GM21360 (cell line): ENCODE results near the gene RIMKLA.
A peak's percentile ranks its signal among the peaks of the same experiment; 100 is the strongest.

Experiments
- ATAC-seq: cut with Tn5 transposase; IDR thresholded peaks from one replicate; pipeline ENCODE4 v1.9.1; 2021; ENCODE audit warnings: mild to moderate bottlenecking, moderate library complexity; ENCODE audit not compliant: unreplicated experiment

The RIMKLA gene, protein sequence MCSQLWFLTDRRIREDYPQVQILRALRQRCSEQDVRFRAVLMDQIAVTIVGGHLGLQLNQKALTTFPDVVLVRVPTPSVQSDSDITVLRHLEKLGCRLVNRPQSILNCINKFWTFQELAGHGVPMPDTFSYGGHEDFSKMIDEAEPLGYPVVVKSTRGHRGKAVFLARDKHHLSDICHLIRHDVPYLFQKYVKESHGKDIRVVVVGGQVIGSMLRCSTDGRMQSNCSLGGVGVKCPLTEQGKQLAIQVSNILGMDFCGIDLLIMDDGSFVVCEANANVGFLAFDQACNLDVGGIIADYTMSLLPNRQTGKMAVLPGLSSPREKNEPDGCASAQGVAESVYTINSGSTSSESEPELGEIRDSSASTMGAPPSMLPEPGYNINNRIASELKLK

DNA sequence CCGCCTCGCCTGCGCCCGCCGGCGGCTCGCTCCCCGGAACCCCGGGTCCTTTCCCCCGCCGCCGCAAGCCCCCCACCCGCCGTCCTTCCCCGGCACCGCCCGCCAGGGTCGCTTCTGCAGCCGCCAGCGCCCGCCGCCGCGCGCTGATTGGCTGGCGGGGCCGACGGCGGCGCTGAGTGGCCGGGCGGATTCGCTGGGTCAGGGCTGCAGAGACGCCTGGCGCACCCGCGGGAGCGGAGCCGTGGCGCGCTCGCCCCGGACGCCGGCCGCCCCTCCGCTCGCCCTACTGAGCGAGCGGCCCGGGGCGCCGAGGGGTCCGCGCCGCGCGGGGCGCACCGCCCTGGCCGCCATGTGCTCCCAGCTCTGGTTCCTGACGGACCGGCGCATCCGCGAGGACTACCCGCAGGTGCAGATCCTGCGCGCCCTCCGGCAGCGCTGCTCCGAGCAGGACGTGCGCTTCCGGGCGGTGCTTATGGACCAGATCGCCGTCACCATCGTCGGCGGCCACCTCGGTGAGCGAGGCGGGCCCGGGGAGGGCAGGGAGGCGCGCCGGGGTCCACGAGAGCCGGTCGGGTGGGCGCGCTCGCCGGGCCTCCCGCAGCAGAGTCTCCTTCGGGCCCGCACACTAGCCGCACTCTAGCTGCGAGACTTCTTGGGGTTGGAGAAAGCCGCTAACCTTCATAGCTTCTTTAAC is at the start of gene RIMKLA:
Gene RIMKLA (plus strand): TSS at position 207 of the 694 bp plus-strand sequence. CDS start 143 bp downstream, at position 350.
- ATAC-seq: peak; percentile 87

DNA sequence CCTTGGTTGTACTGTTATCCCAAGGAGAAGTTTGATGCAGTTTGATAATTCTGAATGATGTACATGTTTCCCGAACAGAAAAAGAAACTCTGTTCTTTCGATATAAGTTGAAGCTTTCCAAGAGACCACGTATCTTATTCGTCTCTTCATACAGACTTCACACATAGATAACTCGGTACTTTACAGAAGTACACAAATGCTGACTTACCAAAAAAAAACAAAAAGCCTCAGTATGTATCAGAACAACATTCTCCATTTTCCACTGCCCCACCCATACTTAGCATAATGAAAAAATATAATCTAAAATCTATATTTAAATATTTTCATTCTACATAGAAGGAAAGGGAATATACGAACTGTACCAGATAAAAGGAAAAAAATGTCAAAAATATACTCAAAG is 47.7 kb upstream of the RIMKLA start:
- no peak for ATAC-seq

DNA sequence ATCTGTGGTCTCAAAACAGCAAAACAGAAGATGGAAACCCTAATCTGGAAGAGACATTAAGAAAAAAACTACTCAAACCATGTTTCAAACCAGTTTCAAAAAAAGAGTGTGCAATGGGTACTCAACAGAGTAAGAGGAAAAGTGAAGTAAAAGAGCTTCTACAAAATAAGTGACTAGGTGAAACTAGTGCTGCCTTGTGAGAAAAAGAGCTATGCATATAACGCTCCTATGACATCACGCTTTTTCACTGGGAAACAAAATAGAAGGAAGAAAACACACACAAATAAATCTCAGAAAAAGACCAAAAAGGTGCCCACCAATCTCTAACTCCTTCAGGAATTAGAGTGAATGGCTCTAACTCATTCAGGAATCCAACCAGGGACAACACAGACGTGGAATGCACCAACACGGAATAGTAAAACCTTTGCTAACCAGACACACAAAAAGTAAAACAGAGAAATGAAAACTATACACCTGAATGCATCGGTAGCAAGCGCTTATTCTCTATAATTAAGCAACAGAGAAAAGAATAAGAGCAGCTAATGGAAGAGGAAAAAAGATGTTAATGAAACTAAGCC is 46.8 kb upstream of the RIMKLA start:
- ATAC-seq: peak; percentile 7

DNA sequence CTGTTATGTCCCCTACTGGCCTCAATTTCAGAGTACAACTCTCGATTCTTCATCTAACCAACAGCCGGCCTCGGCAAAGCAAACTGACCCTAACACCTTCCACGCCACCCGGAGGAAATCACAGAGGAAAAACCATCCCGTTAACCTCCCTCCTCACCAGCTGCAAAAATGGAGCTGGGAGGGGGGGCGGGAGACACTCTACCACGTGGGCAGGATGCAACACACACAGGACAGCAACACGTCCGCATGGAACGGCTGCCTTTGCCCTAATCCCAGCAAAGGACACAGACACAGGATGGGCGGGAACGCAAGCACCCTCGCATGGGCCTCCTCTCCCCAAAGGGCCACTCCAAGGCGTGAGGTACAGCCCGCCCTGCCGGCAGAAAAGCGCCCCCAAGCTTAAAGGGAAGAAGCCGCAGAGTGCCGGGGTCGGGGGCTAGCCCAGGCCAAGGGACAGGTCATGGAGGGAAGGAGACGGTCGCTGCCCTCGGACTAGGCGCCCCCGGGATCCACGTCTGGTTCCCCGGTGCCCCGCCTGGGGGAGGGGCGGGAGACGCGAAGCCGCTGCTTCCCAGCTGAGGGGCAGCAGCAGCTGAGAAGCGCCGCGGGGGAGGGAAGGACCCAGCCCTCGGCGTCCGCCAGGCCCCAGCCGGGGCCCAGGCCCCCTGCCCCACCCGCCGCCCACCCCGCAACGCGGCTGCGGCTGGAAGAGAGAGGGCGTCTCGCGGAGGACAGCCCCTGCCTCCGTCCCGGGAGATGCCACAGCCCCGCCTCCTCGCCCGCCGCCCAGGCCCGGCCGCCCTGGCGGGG is 46.1 kb upstream of the RIMKLA start:
- ATAC-seq: peak; percentile 51

DNA sequence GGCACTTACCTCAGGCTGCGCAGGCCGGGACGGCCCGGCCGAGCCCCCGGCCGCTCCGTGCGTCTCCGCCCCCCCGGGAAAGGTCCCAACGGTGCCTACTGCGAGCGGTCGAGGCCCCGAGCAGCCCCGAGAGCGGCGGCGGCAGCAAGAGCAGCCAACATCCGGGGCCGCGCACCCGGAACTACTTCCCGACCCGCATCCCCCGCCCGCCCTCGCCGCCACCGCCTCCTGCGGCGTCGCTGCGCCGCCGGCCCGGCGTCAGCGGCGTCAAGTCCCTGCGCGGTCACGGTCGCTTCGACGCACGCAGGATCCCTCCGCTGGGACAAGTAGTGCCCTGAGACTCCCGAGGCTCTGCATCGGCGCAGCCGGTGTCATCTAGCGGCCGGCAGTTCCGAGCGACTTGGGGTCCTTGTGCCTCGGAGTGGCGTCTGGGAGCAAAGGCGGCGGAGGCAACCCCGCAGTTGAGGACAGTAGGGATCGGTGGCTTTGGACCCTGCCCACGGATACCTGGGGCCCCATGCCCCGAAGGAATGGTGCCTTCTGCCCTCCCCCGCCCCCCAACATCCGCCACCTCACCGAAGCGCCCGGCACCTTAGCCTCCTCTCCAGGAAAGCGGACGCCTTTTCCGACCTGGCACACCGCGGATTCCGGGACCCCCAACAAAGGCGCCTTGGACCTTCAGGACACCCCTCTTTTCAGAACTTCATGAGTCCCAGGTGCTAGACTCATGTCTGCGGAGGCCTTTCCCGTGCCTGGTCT is 45.4 kb upstream of the RIMKLA start, which contains the start of gene FOXJ3:
Gene FOXJ3 (minus strand): TSS at position 186 of the 759 bp plus-strand sequence. CDS start 24,142 bp downstream, outside the sequence.
- ATAC-seq: peak; percentile 72

DNA sequence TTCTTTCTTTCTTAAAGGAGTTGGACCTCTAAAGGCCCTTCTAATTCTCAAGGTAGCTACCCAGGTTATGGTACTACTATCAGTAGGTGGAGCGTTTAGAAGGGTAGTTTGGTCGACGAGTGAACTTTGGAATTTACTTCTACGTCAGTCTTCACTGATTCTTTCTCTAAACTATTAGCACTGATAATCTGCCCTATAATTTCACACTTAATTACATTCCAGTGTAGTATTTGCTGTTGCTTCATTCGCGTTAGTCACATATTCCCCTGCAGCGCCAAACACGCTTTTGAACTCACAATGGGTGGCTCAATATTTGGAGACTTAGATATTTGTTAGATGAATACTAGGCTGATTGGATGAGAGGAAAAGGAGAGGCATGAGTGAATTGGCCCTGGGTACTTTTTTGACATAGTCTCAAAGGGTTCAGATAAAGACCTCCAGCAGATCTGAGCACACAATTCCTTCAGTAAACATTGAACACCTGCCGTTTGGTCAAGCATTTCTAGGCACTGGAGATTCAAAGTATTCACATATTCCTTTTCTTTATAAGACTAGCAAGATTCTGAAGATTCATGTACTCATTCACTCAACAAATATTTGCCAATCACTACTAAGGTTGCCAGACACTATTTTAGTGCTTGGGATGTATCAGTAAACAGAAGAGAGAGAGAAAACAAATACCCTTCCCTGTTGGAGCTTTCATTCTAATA is 44.6 kb upstream of the RIMKLA start:
- ATAC-seq: no peak

DNA sequence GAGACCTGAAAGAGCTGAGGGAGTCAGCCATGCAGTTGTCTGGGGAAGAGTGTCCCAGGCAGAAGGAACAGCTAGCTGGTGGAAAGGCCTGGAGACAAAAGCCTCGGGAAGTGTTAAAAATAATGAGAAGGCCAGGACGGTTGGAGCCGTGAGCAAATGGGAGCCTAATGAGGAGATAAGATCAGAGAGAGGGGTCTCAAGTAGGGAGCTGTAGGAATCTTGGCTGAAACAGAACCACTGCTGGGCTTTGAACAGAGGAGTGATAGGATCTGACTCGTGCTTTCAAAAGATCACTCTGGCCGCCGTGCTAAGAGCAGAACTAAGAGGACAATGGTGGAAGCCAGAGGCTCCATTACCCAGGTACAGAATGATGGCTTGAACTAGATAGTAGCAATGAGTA is 43.6 kb upstream of the RIMKLA start:
- ATAC-seq: no peak

DNA sequence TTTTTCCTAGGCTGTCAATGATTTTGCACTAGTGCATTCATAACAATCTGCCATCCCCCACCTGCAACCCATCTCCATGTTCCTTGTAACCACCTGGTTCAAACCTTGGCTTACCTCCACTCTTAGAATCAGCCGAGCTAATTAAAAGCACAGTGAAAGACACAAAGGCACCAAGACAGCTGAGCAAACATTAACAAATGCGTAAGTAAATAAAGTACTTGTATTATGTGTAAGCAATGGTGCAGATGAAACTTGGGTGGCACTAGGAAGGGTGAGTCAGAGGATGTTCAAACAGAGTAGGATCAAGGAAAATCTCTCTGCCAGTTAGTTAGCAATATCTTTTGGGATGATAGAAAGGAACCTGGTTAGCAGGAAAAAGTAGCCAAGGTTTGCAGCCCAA is 40.5 kb upstream of the RIMKLA start:
- ATAC-seq: no peak

DNA sequence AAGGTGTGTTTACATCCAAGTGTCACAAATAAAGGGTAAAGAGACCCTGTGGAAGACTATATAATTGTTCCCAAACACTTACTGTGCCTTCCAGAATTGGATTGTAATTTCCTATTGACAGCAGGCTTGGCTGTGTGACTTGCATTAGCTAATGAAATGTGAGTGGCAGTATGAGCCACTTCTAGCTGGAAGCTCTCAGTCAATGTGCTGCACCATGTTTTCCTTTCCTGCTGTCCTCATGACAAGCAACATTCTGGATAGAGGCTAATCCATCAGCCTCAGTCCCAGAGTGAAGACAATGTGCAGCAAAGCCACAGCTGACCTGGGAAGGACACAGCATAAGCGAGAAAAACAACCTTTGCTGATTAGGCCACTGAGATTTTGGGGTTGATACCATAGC is 39.7 kb upstream of the RIMKLA start:
- no peak for ATAC-seq

DNA sequence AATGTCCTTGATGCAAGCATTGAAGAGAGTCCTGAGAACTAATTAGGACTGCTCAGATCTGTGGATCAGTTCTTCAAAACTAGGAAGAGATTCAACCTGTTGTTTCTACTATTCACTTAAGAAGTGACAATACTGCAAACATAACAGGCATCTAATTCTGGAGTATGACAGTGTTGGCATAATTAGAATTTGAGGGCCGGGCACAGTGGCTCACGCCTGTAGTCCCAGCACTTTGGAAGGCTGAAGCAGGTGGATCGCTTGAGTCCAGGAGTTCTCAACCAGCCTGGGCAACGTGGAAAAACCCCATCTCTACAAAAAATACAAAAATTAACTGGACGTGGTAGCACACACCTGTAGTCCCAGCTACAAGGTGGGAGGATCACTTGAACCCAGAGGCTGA is 37.5 kb upstream of the RIMKLA start:
- no peak for ATAC-seq

DNA sequence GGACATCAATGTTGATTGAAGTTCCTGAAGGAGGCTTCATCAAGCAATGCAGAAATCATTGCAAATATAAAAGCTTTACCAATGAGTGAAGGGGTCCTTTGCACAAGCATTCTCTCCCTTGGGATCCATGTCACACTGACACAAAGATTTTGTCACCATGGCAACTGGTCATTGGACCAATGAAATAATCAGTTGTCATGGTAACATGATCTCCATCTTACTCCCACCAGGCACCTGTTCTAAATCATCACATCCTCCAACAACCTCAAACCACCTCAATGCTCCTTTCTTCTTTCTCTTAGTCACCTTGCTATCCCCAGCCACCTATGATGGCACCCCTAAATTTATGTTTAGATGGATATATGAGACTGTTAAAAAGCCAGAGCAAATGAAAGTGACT is 32.1 kb upstream of the RIMKLA start:
- no peak for ATAC-seq

DNA sequence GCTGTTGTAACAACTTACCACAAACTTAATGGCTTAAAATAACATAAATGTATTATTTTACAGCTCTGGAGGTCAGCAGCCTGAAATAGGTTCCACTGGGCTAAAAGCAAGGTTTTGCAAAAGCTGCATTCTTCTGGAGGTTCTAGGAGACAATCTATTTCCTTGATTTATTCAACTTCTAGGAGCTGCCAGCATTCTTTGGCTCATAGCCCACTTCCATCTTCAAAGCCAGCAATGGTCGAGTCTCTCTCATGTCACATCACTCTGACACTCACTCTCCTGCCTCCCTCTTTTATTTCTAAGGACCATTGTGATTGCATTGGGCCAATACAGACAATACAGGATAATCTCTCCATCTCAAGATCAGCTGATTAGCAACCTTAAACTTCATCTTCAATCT is 30.5 kb upstream of the RIMKLA start:
- no peak for ATAC-seq

DNA sequence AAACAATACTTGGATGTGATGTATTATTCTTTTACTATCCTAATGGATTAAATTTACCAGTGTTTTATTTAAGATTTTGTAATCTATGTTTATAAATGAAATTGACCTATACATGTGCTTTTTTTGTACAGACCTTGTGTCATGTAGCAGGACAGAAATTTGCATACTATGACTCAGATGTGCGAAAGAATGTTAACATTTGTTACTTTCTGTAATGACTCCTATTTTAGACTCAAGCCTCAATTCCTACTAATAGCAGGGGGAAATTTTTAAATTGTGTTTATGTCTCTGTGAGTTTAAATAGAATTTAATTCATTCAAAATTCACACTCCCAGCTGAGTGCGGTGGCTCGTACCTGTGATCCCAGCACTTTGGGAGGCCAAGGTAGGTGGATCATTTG is 21.8 kb upstream of the RIMKLA start:
- peak; percentile 60 for ATAC-seq

DNA sequence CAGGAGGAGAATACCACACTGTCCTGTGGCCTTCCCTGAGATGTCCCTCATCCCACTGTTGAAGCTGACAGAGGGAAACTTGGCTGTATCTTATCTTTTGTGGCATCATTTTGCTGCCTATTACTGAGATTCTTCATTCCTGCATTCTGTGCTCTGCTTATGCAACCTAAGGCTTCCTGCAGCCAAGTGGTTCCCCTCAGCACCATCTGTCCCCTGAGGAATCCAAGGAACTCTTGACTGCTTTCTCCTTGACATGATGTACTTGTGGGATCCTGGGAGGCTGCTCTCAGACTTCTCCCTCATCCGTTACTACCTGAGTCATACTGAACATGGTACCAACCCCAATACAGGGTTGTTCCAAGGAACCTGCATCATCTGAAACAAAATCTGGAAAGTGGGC is 21.1 kb upstream of the RIMKLA start:
- ATAC-seq: no peak

DNA sequence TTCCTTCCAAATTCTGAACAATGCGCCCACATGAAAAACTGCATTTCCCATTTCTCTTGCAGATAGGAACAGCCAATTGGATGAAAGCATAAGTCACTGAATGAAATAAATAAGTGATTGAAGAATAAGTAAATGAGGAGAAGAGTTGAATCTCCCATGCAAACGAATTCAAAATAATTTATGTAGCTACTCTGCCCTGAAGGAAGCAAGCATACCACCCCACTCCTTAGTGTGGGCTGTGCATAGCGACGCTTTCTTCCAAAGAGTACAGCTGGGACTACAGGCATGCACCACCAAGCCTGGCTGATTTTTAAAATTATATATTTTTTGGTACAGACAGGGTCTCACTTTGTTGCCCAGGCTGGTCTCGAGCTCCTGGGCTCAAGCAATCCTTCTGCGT is 16.5 kb upstream of the RIMKLA start:
- no peak for ATAC-seq

DNA sequence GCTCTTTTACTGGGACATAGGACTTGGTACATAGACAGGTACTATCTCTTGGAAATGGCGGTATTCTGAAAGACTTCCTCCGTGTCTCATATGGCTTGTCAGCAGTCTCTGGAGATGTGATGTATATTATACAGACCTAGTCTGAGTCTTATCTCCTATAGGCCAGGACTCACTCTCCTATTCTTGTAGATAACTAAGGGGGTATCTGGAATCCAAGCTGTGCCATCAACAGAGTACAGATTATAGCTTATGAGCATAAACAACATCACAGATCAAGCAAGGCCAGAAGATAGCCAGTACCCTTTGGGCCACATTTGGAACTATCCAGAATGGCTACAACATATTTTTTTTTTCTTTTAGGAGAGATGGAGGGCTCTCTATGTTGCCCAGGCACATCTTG is 16.1 kb upstream of the RIMKLA start:
- no peak for ATAC-seq

DNA sequence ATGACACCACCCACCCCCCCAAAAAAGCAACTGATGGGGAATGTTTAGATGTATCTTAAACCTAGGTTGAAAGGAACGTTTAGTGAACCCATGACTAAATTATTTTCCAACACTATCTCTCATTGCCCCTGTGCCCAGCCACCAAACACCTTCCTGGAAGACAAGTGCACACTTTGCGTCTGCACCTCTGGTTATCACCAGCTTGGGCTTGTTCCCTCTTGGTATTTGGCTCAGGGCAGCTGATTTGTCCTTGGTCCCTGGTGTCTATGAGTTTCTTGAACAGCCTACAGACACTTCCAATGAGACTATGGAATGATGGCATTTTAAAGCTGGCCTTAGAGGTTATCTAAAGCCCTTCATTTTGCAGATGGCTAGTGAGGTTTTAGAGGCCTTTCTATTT is 15.5 kb upstream of the RIMKLA start:
- ATAC-seq: no peak

DNA sequence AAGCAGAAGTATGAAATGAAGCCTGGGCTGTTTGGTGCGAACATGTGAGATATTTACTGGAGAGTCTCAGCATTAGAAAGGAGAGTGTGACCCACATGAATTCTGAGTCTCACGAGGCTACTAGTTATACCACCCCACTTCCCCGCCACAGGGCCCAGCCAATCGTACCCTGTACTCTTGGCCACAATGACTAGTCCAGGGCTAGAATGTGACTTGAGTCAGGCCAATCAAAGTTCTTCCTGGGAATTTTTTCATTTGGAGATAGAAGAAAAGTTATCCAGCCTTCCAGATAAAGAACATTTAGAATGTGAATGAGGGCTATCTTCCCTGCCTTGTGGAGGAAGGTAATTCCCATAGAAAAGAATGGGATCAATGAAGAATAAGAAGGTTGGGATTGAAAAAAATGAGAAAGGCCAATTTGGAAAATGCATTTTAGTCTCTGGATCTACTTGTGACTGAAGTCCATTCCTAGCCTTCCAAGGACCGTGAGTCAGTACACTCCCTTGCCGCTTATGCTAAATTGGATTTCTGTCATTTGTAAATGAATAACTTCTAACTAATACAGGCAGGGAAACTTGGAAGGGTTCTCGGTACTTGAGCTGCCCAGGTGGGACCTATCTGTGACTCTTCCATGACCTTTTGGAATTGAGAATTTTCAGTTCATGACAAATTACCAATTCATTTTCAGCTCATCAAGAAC is 12.3 kb upstream of the RIMKLA start:
- no peak for ATAC-seq

DNA sequence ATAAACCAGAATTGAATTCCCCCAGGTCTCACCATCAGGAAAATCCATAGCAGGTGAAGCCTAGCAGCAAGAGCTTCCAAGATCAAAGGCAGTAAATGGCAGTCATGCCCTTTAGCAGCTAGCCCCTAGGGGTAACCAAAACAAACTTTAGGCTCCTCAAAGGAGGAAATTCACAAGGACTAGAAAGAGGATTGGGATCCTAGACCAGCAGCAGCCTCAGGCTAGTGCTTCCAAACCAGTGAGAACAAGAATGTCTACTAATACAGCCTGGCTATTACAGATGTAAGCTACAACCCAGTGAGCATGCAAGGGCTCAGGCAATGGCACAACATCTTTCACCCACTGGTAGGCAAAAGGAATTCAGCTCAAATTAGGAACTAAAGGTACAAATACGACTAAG is 11.1 kb upstream of the RIMKLA start:
- ATAC-seq: no peak
